HepG2 (cell line): ENCODE results near the gene ZFPL1. TPM values are rescaled to one million over a fixed set of nuclear protein-coding genes. Genes with fewer than 3 reads are reported as not detected.

ENCODE experiments used
- DMAP1 ChIP-seq: IDR thresholded peaks from 2 replicates; pipeline ENCODE4 v1.6.1; 2016
- ELF1 ChIP-seq: sonication (generic); formaldehyde crosslinking; IDR thresholded peaks from 2 replicates; pipeline ENCODE4 v1.4.0; 2020; ENCODE audit warnings: missing genetic modification reagents
- HIVEP1 ChIP-seq: sonication (generic); formaldehyde crosslinking; IDR thresholded peaks from 2 replicates; pipeline ENCODE4 v1.4.0; 2020; ENCODE audit warnings: mild to moderate bottlenecking, missing genetic modification reagents
- HOXD1 ChIP-seq: sonication (generic); formaldehyde crosslinking; IDR thresholded peaks from 2 replicates; pipeline ENCODE4 v1.5.0; 2020; ENCODE audit warnings: missing genetic modification reagents
- IKZF4 ChIP-seq: sonication (generic); formaldehyde crosslinking; IDR thresholded peaks from 2 replicates; pipeline ENCODE4 v1.5.1; 2020; ENCODE audit warnings: borderline replicate concordance, mild to moderate bottlenecking, low read depth, missing genetic modification reagents; ENCODE audit errors: not compliant biosample characterization
- KAT8 ChIP-seq: IDR thresholded peaks from 2 replicates; pipeline ENCODE4 v1.6.1; 2016; ENCODE audit warnings: missing genetic modification reagents, missing compliant biosample characterization
- MYC ChIP-seq: sonication (generic); formaldehyde crosslinking; IDR thresholded peaks from 2 replicates; pipeline ENCODE4 v1.9.0; 2021; ENCODE audit warnings: missing genetic modification reagents, borderline replicate concordance
- NFKB2 ChIP-seq: sonication (generic); formaldehyde crosslinking; IDR thresholded peaks from 2 replicates; pipeline ENCODE4 v1.4.0; 2020; ENCODE audit warnings: missing genetic modification reagents, borderline replicate concordance
- POLR2A ChIP-seq, 2 experiments: IDR thresholded peaks; 2 replicates each; pipeline ENCODE4 v1.6.1; 2011; ENCODE audit warnings: low read depth in 2 of 2, low read length in 2 of 2, mild to moderate bottlenecking in 1 of 2, moderate library complexity in 1 of 2; ENCODE audit not compliant: insufficient read depth in 1 of 2
- SALL2 ChIP-seq: sonication (generic); formaldehyde crosslinking; IDR thresholded peaks from 2 replicates; pipeline ENCODE4 v1.8.1; 2023; ENCODE audit warnings: mild to moderate bottlenecking, missing genetic modification reagents, inconsistent platforms
- ZFX ChIP-seq: sonication (generic); formaldehyde crosslinking; IDR thresholded peaks from 2 replicates; pipeline ENCODE4 v1.4.0; 2020; ENCODE audit warnings: mild to moderate bottlenecking, low read depth, missing genetic modification reagents, moderate library complexity
- ZNF296 ChIP-seq: sonication (generic); formaldehyde crosslinking; conservative IDR thresholded peaks from 2 replicates; pipeline ENCODE4 v1.5.0; 2020; ENCODE audit warnings: mild to moderate bottlenecking, missing genetic modification reagents
- ZNF615 ChIP-seq: sonication (generic); formaldehyde crosslinking; IDR thresholded peaks from 2 replicates; pipeline ENCODE4 v1.5.0; 2020; ENCODE audit warnings: mild to moderate bottlenecking, missing genetic modification reagents, borderline replicate concordance
- polyA plus RNA-seq, 8 experiments: library from polyadenylated mRNA; depleted of rRNA in 3 of 8; stranded (reverse) in 7 of 8; unstranded in 1 of 8; fragments of >200 nt; fragmentation: Illumina TruSeq in 4 of 8; extraction: Trizol in 4 of 8; gene quantifications; 2 replicates each; pipeline versions ENCODE4 v1.2.1 to v1.2.3, GENCODE V29; 2011 to 2016; ENCODE audit warnings: low read depth in 4 of 8, missing spikeins in 1 of 8, mixed read lengths in 1 of 8; ENCODE audit not compliant: insufficient read depth in 1 of 8
- total RNA-seq, 5 experiments: library from RNA; depleted of rRNA; stranded (reverse); fragments of >200 nt; fragmentation: Illumina TruSeq; extraction: Trizol; gene quantifications; 2 replicates each; pipeline ENCODE4 v1.2.3, GENCODE V29; 2016; ENCODE audit warnings: low read depth in 1 of 5
- TF ChIP-seq, protein P1 (sequence below): sonication (generic); formaldehyde crosslinking; IDR thresholded peaks from 2 replicates; pipeline ENCODE4 v1.4.0; 2020; ENCODE audit warnings: mild to moderate bottlenecking, missing genetic modification reagents
- TF ChIP-seq, protein P2 (sequence below): sonication (generic); formaldehyde crosslinking; IDR thresholded peaks from 2 replicates; pipeline ENCODE4 v1.5.0; 2020; ENCODE audit warnings: missing genetic modification reagents, mild to moderate bottlenecking, borderline replicate concordance
- TF ChIP-seq, protein P3 (sequence below): sonication (generic); formaldehyde crosslinking; IDR thresholded peaks from 2 replicates; pipeline ENCODE4 v1.5.1; 2020; ENCODE audit warnings: missing genetic modification reagents, mild to moderate bottlenecking, borderline replicate concordance
- TF ChIP-seq, protein P4 (sequence below): sonication (generic); formaldehyde crosslinking; IDR thresholded peaks from 2 replicates; pipeline ENCODE4 v1.4.0; 2020; ENCODE audit warnings: missing genetic modification reagents
- TF ChIP-seq, protein P5 (sequence below): sonication (generic); formaldehyde crosslinking; conservative IDR thresholded peaks from 2 replicates; pipeline ENCODE4 v1.8.1; 2023; ENCODE audit warnings: missing genetic modification reagents

ZFPL1 gene
- total and polyA plus RNA-seq, 2 of the 13 experiments (the other 11 are each of a cell fraction or from before 2014, with no cell fraction given): 32.2 to 56.0 TPM

DNA sequence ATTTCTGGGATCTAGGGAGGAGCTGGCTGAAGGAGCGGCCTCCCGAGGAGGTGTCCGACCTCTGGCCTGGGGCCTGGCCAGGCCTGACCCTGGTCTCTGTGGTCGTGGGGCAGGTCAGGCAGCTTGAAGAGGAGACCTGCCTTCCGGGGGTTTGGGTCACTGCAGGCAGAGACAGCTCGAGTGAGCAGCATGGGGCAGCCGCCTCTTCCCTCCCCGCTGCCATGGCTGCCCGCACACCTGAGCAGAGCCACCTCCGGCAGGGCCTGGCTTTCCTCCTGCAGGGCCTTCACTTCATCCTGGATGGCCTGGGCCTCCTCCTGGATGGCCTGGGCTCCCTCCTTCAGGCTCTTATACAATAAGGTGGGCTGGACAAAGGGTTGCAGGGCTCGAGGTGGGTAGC is 17.7 kb upstream of the ZFPL1 start (continued):
- TF ChIP-seq, protein P1, sequence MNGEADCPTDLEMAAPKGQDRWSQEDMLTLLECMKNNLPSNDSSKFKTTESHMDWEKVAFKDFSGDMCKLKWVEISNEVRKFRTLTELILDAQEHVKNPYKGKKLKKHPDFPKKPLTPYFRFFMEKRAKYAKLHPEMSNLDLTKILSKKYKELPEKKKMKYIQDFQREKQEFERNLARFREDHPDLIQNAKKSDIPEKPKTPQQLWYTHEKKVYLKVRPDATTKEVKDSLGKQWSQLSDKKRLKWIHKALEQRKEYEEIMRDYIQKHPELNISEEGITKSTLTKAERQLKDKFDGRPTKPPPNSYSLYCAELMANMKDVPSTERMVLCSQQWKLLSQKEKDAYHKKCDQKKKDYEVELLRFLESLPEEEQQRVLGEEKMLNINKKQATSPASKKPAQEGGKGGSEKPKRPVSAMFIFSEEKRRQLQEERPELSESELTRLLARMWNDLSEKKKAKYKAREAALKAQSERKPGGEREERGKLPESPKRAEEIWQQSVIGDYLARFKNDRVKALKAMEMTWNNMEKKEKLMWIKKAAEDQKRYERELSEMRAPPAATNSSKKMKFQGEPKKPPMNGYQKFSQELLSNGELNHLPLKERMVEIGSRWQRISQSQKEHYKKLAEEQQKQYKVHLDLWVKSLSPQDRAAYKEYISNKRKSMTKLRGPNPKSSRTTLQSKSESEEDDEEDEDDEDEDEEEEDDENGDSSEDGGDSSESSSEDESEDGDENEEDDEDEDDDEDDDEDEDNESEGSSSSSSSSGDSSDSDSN (CRISPR knock-in tag): peak; percentile 63; the same call in 1 of the 2 replicates
- TF ChIP-seq ELF1 (CRISPR knock-in tag): peak; percentile 31; the same call in 1 of the 2 replicates
- TF ChIP-seq DMAP1 (CRISPR knock-in tag): peak; percentile 32; the same call in 1 of the 2 replicates
- TF ChIP-seq SALL2 (CRISPR knock-in tag): peak; percentile 65
- no peak for TF ChIP-seq HIVEP1
- peak; percentile 54; the same call in 1 of the 2 replicates for TF ChIP-seq MYC
- TF ChIP-seq ZFX (CRISPR knock-in tag): peak; percentile 61
- TF ChIP-seq ZNF615: no peak
- TF ChIP-seq ZNF296: 0 out of 2 replicates have a peak, but pooled peaks have one; percentile 37
- TF ChIP-seq IKZF4 (CRISPR knock-in tag): peak; percentile 67
- TF ChIP-seq, protein P2, sequence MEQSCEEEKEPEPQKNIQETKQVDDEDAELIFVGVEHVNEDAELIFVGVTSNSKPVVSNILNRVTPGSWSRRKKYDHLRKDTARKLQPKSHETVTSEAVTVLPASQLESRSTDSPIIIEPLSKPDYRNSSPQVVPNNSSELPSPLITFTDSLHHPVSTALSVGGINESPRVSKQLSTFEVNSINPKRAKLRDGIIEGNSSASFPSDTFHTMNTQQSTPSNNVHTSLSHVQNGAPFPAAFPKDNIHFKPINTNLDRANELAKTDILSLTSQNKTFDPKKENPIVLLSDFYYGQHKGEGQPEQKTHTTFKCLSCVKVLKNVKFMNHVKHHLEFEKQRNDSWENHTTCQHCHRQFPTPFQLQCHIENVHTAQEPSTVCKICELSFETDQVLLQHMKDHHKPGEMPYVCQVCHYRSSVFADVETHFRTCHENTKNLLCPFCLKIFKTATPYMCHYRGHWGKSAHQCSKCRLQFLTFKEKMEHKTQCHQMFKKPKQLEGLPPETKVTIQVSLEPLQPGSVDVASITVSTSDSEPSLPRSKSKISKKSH (CRISPR knock-in tag): 0 out of 2 replicates have a peak, but pooled peaks have one; percentile 59
- TF ChIP-seq NFKB2 (CRISPR knock-in tag): 0 out of 2 replicates have a peak, but pooled peaks have one; percentile 45
- TF ChIP-seq, protein P3, sequence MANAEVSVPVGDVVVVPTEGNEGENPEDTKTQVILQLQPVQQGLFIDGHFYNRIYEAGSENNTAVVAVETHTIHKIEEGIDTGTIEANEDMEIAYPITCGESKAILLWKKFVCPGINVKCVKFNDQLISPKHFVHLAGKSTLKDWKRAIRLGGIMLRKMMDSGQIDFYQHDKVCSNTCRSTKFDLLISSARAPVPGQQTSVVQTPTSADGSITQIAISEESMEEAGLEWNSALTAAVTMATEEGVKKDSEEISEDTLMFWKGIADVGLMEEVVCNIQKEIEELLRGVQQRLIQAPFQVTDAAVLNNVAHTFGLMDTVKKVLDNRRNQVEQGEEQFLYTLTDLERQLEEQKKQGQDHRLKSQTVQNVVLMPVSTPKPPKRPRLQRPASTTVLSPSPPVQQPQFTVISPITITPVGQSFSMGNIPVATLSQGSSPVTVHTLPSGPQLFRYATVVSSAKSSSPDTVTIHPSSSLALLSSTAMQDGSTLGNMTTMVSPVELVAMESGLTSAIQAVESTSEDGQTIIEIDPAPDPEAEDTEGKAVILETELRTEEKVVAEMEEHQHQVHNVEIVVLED (CRISPR knock-in tag): 0 out of 2 replicates have a peak, but pooled peaks have one; percentile 16
- TF ChIP-seq POLR2A (IDR thresholded peaks at IDR 0.05; ENCODE audit: insufficient read depth in 1 of 2, low read depth in 2 of 2, low read length in 2 of 2): peak; percentile 27 to 41; a peak in 3 of 4 replicates
- TF ChIP-seq, protein P4, sequence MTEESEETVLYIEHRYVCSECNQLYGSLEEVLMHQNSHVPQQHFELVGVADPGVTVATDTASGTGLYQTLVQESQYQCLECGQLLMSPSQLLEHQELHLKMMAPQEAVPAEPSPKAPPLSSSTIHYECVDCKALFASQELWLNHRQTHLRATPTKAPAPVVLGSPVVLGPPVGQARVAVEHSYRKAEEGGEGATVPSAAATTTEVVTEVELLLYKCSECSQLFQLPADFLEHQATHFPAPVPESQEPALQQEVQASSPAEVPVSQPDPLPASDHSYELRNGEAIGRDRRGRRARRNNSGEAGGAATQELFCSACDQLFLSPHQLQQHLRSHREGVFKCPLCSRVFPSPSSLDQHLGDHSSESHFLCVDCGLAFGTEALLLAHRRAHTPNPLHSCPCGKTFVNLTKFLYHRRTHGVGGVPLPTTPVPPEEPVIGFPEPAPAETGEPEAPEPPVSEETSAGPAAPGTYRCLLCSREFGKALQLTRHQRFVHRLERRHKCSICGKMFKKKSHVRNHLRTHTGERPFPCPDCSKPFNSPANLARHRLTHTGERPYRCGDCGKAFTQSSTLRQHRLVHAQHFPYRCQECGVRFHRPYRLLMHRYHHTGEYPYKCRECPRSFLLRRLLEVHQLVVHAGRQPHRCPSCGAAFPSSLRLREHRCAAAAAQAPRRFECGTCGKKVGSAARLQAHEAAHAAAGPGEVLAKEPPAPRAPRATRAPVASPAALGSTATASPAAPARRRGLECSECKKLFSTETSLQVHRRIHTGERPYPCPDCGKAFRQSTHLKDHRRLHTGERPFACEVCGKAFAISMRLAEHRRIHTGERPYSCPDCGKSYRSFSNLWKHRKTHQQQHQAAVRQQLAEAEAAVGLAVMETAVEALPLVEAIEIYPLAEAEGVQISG (CRISPR knock-in tag): peak; percentile 41; the same call in 1 of the 2 replicates
- TF ChIP-seq HOXD1 (CRISPR knock-in tag): 0 out of 2 replicates have a peak, but pooled peaks have one; percentile 27
- 0 out of 2 replicates have a peak, but pooled peaks have one; percentile 19 for TF ChIP-seq KAT8
- TF ChIP-seq, protein P5, sequence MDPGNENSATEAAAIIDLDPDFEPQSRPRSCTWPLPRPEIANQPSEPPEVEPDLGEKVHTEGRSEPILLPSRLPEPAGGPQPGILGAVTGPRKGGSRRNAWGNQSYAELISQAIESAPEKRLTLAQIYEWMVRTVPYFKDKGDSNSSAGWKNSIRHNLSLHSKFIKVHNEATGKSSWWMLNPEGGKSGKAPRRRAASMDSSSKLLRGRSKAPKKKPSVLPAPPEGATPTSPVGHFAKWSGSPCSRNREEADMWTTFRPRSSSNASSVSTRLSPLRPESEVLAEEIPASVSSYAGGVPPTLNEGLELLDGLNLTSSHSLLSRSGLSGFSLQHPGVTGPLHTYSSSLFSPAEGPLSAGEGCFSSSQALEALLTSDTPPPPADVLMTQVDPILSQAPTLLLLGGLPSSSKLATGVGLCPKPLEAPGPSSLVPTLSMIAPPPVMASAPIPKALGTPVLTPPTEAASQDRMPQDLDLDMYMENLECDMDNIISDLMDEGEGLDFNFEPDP: 0 out of 2 replicates have a peak, but pooled peaks have one; percentile 56
